ENCODE data around the gene TRMT10B. TPM values are rescaled to one million over a fixed set of nuclear protein-coding genes. Genes with fewer than 3 reads are reported as not detected.

The TRMT10B gene
- total RNA-seq, 1 experiment from 2014 or later = 6.1 TPM

DNA sequence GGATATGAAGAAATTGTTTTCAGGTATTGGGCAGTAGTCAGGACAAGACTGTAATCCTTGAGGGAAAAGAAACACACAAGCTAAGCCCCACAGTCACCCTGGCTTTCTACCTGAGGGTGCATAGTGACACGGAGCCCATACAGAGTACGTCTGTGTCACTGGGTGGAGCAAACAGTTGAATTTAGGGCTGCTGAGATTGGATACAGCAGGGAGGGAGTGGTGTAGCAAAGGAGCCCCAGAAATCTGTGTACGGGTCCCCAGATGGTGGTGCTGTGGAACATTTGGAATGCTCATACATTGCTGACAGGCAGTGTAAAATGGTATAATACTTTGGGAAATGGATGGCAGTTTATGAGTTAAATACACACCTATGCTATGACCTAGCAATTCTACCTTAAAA lies 5.1 kb downstream of the TRMT10B start:
- no peaks in the 10 kb centered on the region for H3K9me3 Mint-ChIP-seq
- no peaks in the 10 kb centered on the region for H3K27me3 Mint-ChIP-seq (ENCODE audit: low read depth)
- ATAC-seq (peak; percentile 55; the same call in 1 of the 2 replicates), DNase-seq (ENCODE audit: low spot score) (no peak)
- H3K4me3 Mint-ChIP-seq = no peak overlapping the region
- H3K36me3 Mint-ChIP-seq = peaks cover 6% of the 10 kb centered on the region
- CTCF ChIA-PET = no interaction called here
- TF ChIP-seq ESRRA (CRISPR knock-in tag; IDR thresholded peaks at IDR 0.05; ENCODE audit: borderline replicate concordance) (no peak), NFATC4 (CRISPR knock-in tag; IDR thresholded peaks at IDR 0.05) (no peak), FOXJ3 (CRISPR knock-in tag; IDR thresholded peaks at IDR 0.05; ENCODE audit: borderline replicate concordance) (no peak), FOXK1 (CRISPR knock-in tag; IDR thresholded peaks at IDR 0.05) (no peak), JAZF1 (CRISPR knock-in tag; IDR thresholded peaks at IDR 0.05) (no peak), ZNF263 (CRISPR knock-in tag; IDR thresholded peaks at IDR 0.05; ENCODE audit: low read depth) (no peak), ZNF671 (CRISPR knock-in tag; IDR thresholded peaks at IDR 0.05) (no peak)
- TF ChIP-seq, protein P1, sequence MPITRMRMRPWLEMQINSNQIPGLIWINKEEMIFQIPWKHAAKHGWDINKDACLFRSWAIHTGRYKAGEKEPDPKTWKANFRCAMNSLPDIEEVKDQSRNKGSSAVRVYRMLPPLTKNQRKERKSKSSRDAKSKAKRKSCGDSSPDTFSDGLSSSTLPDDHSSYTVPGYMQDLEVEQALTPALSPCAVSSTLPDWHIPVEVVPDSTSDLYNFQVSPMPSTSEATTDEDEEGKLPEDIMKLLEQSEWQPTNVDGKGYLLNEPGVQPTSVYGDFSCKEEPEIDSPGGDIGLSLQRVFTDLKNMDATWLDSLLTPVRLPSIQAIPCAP (CRISPR knock-in tag; IDR thresholded peaks at IDR 0.05) = no peak
- TF ChIP-seq, protein P2, sequence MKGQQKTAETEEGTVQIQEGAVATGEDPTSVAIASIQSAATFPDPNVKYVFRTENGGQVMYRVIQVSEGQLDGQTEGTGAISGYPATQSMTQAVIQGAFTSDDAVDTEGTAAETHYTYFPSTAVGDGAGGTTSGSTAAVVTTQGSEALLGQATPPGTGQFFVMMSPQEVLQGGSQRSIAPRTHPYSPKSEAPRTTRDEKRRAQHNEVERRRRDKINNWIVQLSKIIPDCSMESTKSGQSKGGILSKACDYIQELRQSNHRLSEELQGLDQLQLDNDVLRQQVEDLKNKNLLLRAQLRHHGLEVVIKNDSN (CRISPR knock-in tag; IDR thresholded peaks at IDR 0.05) = no peak
- TF ChIP-seq, protein P3, sequence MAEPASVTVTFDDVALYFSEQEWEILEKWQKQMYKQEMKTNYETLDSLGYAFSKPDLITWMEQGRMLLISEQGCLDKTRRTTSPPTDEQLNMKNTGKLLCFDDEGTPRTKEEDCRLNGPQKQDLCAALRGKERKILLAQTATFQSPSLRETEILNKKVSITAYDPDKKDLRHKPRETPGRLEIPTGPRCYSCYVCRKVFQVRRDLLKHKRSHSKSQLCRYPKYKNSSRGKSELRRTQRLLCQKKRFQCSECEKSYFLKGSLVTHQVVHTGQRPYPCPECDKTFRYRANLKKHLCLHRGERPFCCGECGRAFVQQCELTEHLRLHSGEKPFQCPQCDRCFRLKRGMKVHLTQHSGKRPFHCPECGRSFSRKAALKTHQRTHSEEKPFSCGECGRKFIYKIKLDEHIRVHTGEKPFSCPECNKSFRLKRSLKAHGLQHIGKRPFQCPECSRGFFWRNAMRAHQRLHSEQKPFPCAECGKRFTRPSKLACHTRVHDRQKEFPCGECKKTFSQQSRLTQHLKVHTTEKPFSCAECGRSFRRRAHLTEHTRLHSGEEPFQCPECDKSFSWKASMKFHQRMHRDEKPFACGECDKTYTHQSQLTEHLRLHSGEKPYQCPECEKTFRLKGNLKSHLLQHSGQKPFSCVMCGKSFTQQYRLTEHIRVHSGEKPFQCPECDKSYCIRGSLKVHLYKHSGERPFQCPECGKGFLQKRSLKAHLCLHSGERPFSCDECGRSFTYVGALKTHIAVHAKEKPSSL (CRISPR knock-in tag; conservative IDR thresholded peaks at IDR 0.05) = no peak
- TF ChIP-seq, protein P4, sequence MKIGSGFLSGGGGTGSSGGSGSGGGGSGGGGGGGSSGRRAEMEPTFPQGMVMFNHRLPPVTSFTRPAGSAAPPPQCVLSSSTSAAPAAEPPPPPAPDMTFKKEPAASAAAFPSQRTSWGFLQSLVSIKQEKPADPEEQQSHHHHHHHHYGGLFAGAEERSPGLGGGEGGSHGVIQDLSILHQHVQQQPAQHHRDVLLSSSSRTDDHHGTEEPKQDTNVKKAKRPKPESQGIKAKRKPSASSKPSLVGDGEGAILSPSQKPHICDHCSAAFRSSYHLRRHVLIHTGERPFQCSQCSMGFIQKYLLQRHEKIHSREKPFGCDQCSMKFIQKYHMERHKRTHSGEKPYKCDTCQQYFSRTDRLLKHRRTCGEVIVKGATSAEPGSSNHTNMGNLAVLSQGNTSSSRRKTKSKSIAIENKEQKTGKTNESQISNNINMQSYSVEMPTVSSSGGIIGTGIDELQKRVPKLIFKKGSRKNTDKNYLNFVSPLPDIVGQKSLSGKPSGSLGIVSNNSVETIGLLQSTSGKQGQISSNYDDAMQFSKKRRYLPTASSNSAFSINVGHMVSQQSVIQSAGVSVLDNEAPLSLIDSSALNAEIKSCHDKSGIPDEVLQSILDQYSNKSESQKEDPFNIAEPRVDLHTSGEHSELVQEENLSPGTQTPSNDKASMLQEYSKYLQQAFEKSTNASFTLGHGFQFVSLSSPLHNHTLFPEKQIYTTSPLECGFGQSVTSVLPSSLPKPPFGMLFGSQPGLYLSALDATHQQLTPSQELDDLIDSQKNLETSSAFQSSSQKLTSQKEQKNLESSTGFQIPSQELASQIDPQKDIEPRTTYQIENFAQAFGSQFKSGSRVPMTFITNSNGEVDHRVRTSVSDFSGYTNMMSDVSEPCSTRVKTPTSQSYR (CRISPR knock-in tag; IDR thresholded peaks at IDR 0.05) = no peak
- TF ChIP-seq, protein P5, sequence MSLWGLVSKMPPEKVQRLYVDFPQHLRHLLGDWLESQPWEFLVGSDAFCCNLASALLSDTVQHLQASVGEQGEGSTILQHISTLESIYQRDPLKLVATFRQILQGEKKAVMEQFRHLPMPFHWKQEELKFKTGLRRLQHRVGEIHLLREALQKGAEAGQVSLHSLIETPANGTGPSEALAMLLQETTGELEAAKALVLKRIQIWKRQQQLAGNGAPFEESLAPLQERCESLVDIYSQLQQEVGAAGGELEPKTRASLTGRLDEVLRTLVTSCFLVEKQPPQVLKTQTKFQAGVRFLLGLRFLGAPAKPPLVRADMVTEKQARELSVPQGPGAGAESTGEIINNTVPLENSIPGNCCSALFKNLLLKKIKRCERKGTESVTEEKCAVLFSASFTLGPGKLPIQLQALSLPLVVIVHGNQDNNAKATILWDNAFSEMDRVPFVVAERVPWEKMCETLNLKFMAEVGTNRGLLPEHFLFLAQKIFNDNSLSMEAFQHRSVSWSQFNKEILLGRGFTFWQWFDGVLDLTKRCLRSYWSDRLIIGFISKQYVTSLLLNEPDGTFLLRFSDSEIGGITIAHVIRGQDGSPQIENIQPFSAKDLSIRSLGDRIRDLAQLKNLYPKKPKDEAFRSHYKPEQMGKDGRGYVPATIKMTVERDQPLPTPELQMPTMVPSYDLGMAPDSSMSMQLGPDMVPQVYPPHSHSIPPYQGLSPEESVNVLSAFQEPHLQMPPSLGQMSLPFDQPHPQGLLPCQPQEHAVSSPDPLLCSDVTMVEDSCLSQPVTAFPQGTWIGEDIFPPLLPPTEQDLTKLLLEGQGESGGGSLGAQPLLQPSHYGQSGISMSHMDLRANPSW (CRISPR knock-in tag; conservative IDR thresholded peaks at IDR 0.05; ENCODE audit: low read depth) = no peak
- TF ChIP-seq, protein P6, sequence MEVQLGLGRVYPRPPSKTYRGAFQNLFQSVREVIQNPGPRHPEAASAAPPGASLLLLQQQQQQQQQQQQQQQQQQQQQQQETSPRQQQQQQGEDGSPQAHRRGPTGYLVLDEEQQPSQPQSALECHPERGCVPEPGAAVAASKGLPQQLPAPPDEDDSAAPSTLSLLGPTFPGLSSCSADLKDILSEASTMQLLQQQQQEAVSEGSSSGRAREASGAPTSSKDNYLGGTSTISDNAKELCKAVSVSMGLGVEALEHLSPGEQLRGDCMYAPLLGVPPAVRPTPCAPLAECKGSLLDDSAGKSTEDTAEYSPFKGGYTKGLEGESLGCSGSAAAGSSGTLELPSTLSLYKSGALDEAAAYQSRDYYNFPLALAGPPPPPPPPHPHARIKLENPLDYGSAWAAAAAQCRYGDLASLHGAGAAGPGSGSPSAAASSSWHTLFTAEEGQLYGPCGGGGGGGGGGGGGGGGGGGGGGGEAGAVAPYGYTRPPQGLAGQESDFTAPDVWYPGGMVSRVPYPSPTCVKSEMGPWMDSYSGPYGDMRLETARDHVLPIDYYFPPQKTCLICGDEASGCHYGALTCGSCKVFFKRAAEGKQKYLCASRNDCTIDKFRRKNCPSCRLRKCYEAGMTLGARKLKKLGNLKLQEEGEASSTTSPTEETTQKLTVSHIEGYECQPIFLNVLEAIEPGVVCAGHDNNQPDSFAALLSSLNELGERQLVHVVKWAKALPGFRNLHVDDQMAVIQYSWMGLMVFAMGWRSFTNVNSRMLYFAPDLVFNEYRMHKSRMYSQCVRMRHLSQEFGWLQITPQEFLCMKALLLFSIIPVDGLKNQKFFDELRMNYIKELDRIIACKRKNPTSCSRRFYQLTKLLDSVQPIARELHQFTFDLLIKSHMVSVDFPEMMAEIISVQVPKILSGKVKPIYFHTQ (CRISPR knock-in tag; IDR thresholded peaks at IDR 0.05) = no peak
- TF ChIP-seq, protein P7, sequence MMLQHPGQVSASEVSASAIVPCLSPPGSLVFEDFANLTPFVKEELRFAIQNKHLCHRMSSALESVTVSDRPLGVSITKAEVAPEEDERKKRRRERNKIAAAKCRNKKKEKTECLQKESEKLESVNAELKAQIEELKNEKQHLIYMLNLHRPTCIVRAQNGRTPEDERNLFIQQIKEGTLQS (CRISPR knock-in tag; conservative IDR thresholded peaks at IDR 0.05) = no peak
- H3K4me1 Mint-ChIP-seq = peaks cover 10% of the 10 kb centered on the region
- no peak overlapping the region for H3K27ac Mint-ChIP-seq
- POLR2A ChIA-PET = no interaction called here

Measured in WTC11 (cell line).